ENCODE results near the gene FBF1. TPM values are rescaled to one million over a fixed set of nuclear protein-coding genes. Genes with fewer than 3 reads are reported as not detected.

The FBF1 gene
- total and polyA plus RNA-seq, 2 of the 8 experiments (the other 6 are each of a cell fraction or from before 2014, with no cell fraction given), result 8.1 to 13.1 TPM

- TF ChIP-seq CHD7 (IDR thresholded peaks at IDR 0.05; ENCODE audit: insufficient replicate concordance, low read length), result no peak
- no peak for TF ChIP-seq SIRT6 (IDR thresholded peaks at IDR 0.05; ENCODE audit: low read length)
Observed at GRCh38 chr17:75908201-75908600, 32.6 kb downstream of the FBF1 start (continued).
